WTC11 (cell line): ENCODE measurements around the gene DTNBP1.

Source experiments
- NFE2L1 ChIP-seq: sonication (generic); formaldehyde crosslinking; IDR thresholded peaks from 2 replicates; pipeline ENCODE4 v1.8.1; 2023; ENCODE audit warnings: missing genetic modification reagents
- TEAD4 ChIP-seq: sonication (generic); formaldehyde crosslinking; IDR thresholded peaks from 2 replicates; pipeline ENCODE4 v1.8.0; 2022; ENCODE audit warnings: mild to moderate bottlenecking, missing genetic modification reagents
- TF ChIP-seq, protein P1 (sequence below): fragments of 200-600 bp; IDR thresholded peaks from 2 replicates; pipeline ENCODE4 v1.8.0; 2022; ENCODE audit warnings: antibody characterized with exemption
- TF ChIP-seq, protein P2 (sequence below): sonication (generic); formaldehyde crosslinking; IDR thresholded peaks from 2 replicates; pipeline ENCODE4 v1.8.1; 2022; ENCODE audit warnings: mild to moderate bottlenecking, missing genetic modification reagents, moderate library complexity, borderline replicate concordance

DNA sequence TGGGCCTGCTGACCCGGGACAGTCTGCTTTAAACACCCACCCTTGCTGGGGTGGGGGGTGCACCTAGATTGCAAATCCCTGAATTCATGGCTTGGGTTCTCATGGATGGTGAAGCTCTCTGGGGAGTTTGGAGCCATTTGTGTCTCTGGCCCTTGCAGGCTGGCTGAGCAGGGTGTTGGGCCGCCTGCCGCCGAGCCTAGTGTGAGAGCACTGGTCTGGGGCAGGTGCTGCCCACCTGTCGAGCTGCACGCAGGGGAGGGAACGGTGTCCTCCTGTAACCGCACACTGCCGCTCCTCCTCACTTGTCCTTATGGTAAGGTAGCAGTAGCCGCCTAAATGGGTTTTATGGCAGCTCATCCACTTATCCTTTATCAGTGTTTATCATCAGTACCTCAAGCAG, 143.9 kb downstream of the DTNBP1 start:
- TF ChIP-seq, protein P1, sequence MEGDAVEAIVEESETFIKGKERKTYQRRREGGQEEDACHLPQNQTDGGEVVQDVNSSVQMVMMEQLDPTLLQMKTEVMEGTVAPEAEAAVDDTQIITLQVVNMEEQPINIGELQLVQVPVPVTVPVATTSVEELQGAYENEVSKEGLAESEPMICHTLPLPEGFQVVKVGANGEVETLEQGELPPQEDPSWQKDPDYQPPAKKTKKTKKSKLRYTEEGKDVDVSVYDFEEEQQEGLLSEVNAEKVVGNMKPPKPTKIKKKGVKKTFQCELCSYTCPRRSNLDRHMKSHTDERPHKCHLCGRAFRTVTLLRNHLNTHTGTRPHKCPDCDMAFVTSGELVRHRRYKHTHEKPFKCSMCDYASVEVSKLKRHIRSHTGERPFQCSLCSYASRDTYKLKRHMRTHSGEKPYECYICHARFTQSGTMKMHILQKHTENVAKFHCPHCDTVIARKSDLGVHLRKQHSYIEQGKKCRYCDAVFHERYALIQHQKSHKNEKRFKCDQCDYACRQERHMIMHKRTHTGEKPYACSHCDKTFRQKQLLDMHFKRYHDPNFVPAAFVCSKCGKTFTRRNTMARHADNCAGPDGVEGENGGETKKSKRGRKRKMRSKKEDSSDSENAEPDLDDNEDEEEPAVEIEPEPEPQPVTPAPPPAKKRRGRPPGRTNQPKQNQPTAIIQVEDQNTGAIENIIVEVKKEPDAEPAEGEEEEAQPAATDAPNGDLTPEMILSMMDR = no peak
- no peak for TF ChIP-seq NFE2L1
- no peak for TF ChIP-seq TEAD4 (CRISPR knock-in tag)
- TF ChIP-seq, protein P2, sequence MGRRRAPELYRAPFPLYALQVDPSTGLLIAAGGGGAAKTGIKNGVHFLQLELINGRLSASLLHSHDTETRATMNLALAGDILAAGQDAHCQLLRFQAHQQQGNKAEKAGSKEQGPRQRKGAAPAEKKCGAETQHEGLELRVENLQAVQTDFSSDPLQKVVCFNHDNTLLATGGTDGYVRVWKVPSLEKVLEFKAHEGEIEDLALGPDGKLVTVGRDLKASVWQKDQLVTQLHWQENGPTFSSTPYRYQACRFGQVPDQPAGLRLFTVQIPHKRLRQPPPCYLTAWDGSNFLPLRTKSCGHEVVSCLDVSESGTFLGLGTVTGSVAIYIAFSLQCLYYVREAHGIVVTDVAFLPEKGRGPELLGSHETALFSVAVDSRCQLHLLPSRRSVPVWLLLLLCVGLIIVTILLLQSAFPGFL = no peak
